ENCODE measurements around the gene NLN. TPM values are rescaled to one million over a fixed set of nuclear protein-coding genes. Genes with fewer than 3 reads are reported as not detected.

The NLN gene
- total RNA-seq, 4 donors from 2014 or later = 1.6 to 16.5 (median 9.0) TPM

- in situ Hi-C loops (cut with MboI; ENCODE audit: low pct_ligation_motif_present in 1 of 4, low pct_unique_long_range_greater_than_20kb in 1 of 4, low sequenced_read_pairs in 3 of 4) (loop anchor here in 2 of 4 donors (25.0 kb wide), 2 partner anchors 402 to 427 kb away; partner anchors contain the start of gene SREK1 (in 1 of the 2)), intact Hi-C loops (cut with DNase I; ENCODE audit: low total_unique reads) (no loop called here)
- no peaks in the 10 kb centered on the region for H3K36me3 ChIP-seq
- no peaks in the 10 kb centered on the region for H3K27me3 ChIP-seq
- H3K9me3 ChIP-seq = no peaks in the 10 kb centered on the region
- no peak overlapping the region for H3K4me3 ChIP-seq
- TF ChIP-seq, protein P1, sequence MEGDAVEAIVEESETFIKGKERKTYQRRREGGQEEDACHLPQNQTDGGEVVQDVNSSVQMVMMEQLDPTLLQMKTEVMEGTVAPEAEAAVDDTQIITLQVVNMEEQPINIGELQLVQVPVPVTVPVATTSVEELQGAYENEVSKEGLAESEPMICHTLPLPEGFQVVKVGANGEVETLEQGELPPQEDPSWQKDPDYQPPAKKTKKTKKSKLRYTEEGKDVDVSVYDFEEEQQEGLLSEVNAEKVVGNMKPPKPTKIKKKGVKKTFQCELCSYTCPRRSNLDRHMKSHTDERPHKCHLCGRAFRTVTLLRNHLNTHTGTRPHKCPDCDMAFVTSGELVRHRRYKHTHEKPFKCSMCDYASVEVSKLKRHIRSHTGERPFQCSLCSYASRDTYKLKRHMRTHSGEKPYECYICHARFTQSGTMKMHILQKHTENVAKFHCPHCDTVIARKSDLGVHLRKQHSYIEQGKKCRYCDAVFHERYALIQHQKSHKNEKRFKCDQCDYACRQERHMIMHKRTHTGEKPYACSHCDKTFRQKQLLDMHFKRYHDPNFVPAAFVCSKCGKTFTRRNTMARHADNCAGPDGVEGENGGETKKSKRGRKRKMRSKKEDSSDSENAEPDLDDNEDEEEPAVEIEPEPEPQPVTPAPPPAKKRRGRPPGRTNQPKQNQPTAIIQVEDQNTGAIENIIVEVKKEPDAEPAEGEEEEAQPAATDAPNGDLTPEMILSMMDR (IDR thresholded peaks at IDR 0.05) = no peak
- TF ChIP-seq POLR2A (IDR thresholded peaks at IDR 0.05) = no peak
- no peak overlapping the region for H3K27ac ChIP-seq
- H3K4me1 ChIP-seq = no peaks in the 10 kb centered on the region
- WGBS, 2 donors (ENCODE audit: low coverage in 1 of 2) = 75 to 100% methylated on average over 1 of the region's 1 CpG
- no peak for DNase-seq
Observed at GRCh38 chr5:65734921-65735320, 12.9 kb downstream of the NLN start.

- no peak for DNase-seq
- Histone ChIP-seq H3K36me3 (no peaks in the 10 kb centered on the region), H3K4me3 (no peak overlapping the region), H3K27me3 (no peaks in the 10 kb centered on the region), H3K27ac (no peak overlapping the region), H3K9me3 (no peaks in the 10 kb centered on the region), H3K4me1 (no peaks in the 10 kb centered on the region)
- in situ Hi-C loops (cut with MboI; ENCODE audit: low pct_ligation_motif_present in 1 of 4, low pct_unique_long_range_greater_than_20kb in 1 of 4, low sequenced_read_pairs in 3 of 4) (loop anchor here in 2 of 4 donors (25.0 kb wide), 2 partner anchors 401 to 426 kb away; partner anchors contain the start of gene SREK1 (in 1 of the 2)), intact Hi-C loops (cut with DNase I; ENCODE audit: low total_unique reads) (no loop called here)
- TF ChIP-seq POLR2AphosphoS5 (IDR thresholded peaks at IDR 0.05) (no peak), POLR2A (IDR thresholded peaks at IDR 0.05) (no peak), EP300 (IDR thresholded peaks at IDR 0.05; ENCODE audit: low read depth) (no peak)
- TF ChIP-seq, protein P1 (IDR thresholded peaks at IDR 0.05) = no peak
- whole genome bisulfite sequencing, 2 donors (ENCODE audit: low coverage in 1 of 2) = 89 to 94% methylated on average over 1 of the region's 1 CpG
Observed at GRCh38 chr5:65736011-65736410, 14.0 kb downstream of the NLN start.

DNA sequence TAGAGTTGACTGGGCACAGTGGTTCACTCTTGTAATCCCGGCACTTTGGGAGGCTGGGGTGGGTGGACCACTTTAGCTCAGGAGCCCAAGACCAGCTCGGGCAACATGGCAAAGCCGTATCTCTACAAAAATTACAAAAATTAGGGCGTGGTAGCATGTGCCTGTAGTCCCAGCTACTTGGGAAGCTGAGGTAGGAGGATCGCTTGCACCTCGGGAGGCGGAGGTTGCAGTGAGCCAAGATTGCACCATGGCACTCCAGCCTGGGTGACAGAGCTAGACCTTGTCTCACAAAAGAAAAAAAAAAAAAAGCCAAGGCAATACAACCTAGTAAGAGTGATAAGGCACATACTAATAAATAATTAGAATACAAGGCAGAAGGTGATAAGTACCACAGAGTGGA lies 15.8 kb downstream of the NLN start:
- no peak for DNase-seq
- no peak overlapping the region for H3K4me3 ChIP-seq
- TF ChIP-seq POLR2AphosphoS5 (IDR thresholded peaks at IDR 0.05) (no peak), POLR2A (IDR thresholded peaks at IDR 0.05) (no peak), EP300 (IDR thresholded peaks at IDR 0.05; ENCODE audit: low read depth) (no peak)
- TF ChIP-seq, protein P1 (IDR thresholded peaks at IDR 0.05) = no peak
- in situ Hi-C loops (cut with MboI; ENCODE audit: low pct_ligation_motif_present in 1 of 4, low pct_unique_long_range_greater_than_20kb in 1 of 4, low sequenced_read_pairs in 3 of 4) = loop anchor here in 2 of 4 donors (25.0 kb wide), 2 partner anchors 399 to 424 kb away; partner anchors contain the start of gene SREK1 (in 1 of the 2)
- H3K27me3 ChIP-seq = no peaks in the 10 kb centered on the region
- no peaks in the 10 kb centered on the region for H3K9me3 ChIP-seq
- H3K27ac ChIP-seq = no peak overlapping the region
- H3K36me3 ChIP-seq = no peaks in the 10 kb centered on the region
- intact Hi-C loops (cut with DNase I; ENCODE audit: low total_unique reads) = no loop called here
- 83 to 90% methylated on average over 7 of the region's 7 CpGs for WGBS, 2 donors (ENCODE audit: low coverage in 1 of 2)
- H3K4me1 ChIP-seq = peaks cover 0 to 6% (median 0%) of the 10 kb centered on the region in 4 donors

GRCh38 chr5:65738305-65738704 lies 16.3 kb downstream of the NLN start:
- WGBS, 2 donors (ENCODE audit: low coverage in 1 of 2) = 73 to 78% methylated on average over 4 of the region's 4 CpGs
- intact Hi-C loops (cut with DNase I; ENCODE audit: low total_unique reads) = no loop called here

DNA sequence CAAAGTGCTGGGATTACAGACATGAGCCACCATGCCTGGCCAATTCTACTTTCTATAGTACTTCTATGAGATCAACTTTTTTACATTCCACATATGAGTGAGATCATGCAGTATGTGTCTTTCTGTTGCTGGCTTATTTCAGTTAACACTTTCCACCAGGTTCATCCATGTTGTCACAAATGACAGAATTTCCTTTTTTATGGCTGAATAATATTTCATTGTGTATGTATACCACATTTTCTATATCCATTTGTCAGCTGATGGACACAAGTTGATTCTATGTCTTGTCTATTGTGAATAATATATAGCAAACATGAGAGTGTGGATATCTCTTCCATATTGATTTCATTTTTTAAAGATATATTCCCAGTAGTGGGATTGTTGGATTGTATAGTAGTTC lies 17.2 kb downstream of the NLN start:
- no peak for DNase-seq
- intact Hi-C loops (cut with DNase I; ENCODE audit: low total_unique reads) = no loop called here
- no peaks in the 10 kb centered on the region for H3K27me3 ChIP-seq
- H3K4me3 ChIP-seq = no peak overlapping the region
- H3K4me1 ChIP-seq = peaks cover 0 to 6% (median 0%) of the 10 kb centered on the region in 4 donors
- in situ Hi-C loops (cut with MboI; ENCODE audit: low pct_ligation_motif_present in 1 of 4, low pct_unique_long_range_greater_than_20kb in 1 of 4, low sequenced_read_pairs in 3 of 4) = loop anchor here in 2 of 4 donors (25.0 kb wide), 2 partner anchors 398 to 423 kb away; partner anchors contain the start of gene SREK1 (in 1 of the 2)
- H3K9me3 ChIP-seq = no peaks in the 10 kb centered on the region
- no peak overlapping the region for H3K27ac ChIP-seq
- H3K36me3 ChIP-seq = no peaks in the 10 kb centered on the region
- TF ChIP-seq POLR2AphosphoS5 (IDR thresholded peaks at IDR 0.05) = no peak
- no peak for TF ChIP-seq EP300 (IDR thresholded peaks at IDR 0.05; ENCODE audit: low read depth)
- TF ChIP-seq, protein P1 (IDR thresholded peaks at IDR 0.05) = no peak
- no peak for TF ChIP-seq POLR2A (IDR thresholded peaks at IDR 0.05)

More at GRCh38 chr5:65738305-65738704, 16.3 kb downstream of the NLN start:
- Histone ChIP-seq H3K4me1 (peaks cover 0 to 6% (median 0%) of the 10 kb centered on the region in 4 donors), H3K27me3 (no peaks in the 10 kb centered on the region), H3K27ac (no peak overlapping the region), H3K4me3 (no peak overlapping the region), H3K36me3 (no peaks in the 10 kb centered on the region), H3K9me3 (no peaks in the 10 kb centered on the region)
- no peak for DNase-seq
- in situ Hi-C loops (cut with MboI; ENCODE audit: low pct_ligation_motif_present in 1 of 4, low pct_unique_long_range_greater_than_20kb in 1 of 4, low sequenced_read_pairs in 3 of 4) = loop anchor here in 2 of 4 donors (25.0 kb wide), 2 partner anchors 399 to 424 kb away; partner anchors contain the start of gene SREK1 (in 1 of the 2)
- no peak for TF ChIP-seq POLR2A (IDR thresholded peaks at IDR 0.05)
